Measurements from ENCODE around the gene CCDC106. TPM values are rescaled to one million over a fixed set of nuclear protein-coding genes. Genes with fewer than 3 reads are reported as not detected.

The CCDC106 gene
- total RNA-seq, 1 experiment from 2014 or later: 36.0 TPM

DNA sequence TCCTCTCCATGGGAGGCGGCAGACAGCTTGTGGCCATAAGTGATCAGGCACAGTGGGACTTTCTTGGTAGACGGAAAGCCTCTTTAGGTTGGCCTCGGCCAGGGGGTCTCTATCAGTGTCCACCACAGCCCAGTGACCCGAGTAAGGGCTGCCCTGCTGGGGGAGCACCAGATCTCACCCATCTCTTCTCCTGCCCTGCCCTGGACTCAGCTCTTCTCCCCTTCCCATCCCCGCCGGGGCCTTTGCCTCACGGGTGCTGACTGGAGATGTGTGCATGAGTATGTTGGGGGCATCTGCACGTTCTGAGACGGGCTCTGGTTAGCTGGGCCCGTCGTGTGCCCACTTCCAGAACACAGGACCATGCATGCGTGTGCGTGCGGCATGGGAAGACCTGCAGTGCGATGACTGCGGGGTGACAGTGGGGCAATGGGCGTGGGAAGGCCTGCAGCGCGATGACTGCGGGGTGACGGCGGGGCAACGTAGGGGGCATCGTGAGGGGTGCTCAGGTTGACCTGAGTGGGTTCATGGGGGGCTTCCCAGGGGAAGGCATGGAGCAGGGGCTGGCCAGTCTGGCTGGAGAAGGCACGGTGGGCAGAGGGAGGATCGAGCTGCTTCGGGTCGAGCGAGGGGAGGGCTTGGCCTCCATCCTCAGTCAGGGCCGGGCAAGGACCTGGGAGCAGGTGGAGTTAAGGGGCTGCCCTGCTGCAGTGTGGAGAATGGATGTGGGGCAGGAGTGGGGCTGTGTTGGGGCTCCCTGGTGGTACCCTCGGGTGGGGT lies 42.9 kb downstream of the CCDC106 start:
- Histone ChIP-seq H3K36me3 (ENCODE audit: low read depth, low read length) (peaks cover 47% of the 10 kb centered on the region), H3K4me1 (ENCODE audit: insufficient read depth, low read length) (no peaks in the 10 kb centered on the region), H4K20me1 (ENCODE audit: low read length) (peaks cover 9% of the 10 kb centered on the region; the same call in 1 of the 2 replicates), H3K9me3 (ENCODE audit: low read length) (no peaks in the 10 kb centered on the region), H3K9ac (ENCODE audit: low read length) (no peak overlapping the region), H3K4me2 (ENCODE audit: low read length) (no peak overlapping the region), H3K4me3 (ENCODE audit: low read length) (no peak overlapping the region), H3K9me2 (replicated peaks; ENCODE audit: low read length) (no peaks in the 10 kb centered on the region), H3K79me2 (ENCODE audit: low read length) (peaks cover 12% of the 10 kb centered on the region; the same call in 1 of the 2 replicates), H2AFZ (ENCODE audit: low read length) (no peak overlapping the region), H3K27me3 (ENCODE audit: low read length) (no peaks in the 10 kb centered on the region), H3K27ac (ENCODE audit: low read length) (no peak overlapping the region), H3F3A (ENCODE audit: low read length, unreplicated experiment) (no peaks in the 10 kb centered on the region)
- TF ChIP-seq EZH2phosphoT487 (IDR thresholded peaks at IDR 0.05; ENCODE audit: borderline replicate concordance, low read length) (no peak), EZH2 (IDR thresholded peaks at IDR 0.05; ENCODE audit: low read length, unreplicated experiment) (no peak)
- TF ChIP-seq, protein P1, sequence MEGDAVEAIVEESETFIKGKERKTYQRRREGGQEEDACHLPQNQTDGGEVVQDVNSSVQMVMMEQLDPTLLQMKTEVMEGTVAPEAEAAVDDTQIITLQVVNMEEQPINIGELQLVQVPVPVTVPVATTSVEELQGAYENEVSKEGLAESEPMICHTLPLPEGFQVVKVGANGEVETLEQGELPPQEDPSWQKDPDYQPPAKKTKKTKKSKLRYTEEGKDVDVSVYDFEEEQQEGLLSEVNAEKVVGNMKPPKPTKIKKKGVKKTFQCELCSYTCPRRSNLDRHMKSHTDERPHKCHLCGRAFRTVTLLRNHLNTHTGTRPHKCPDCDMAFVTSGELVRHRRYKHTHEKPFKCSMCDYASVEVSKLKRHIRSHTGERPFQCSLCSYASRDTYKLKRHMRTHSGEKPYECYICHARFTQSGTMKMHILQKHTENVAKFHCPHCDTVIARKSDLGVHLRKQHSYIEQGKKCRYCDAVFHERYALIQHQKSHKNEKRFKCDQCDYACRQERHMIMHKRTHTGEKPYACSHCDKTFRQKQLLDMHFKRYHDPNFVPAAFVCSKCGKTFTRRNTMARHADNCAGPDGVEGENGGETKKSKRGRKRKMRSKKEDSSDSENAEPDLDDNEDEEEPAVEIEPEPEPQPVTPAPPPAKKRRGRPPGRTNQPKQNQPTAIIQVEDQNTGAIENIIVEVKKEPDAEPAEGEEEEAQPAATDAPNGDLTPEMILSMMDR (conservative IDR thresholded peaks at IDR 0.05; ENCODE audit: low read depth, low read length): no peak
- ATAC-seq: no peak
- intact Hi-C loops (cut with micrococcal nuclease): no loop called here
- POLR2A ChIA-PET (ENCODE audit: unreplicated experiment): no interaction called here
- BruUV-seq (replicated peaks): no TSS peak
- DNase-seq: no peak
- CTCF ChIA-PET: no interaction called here

DNA sequence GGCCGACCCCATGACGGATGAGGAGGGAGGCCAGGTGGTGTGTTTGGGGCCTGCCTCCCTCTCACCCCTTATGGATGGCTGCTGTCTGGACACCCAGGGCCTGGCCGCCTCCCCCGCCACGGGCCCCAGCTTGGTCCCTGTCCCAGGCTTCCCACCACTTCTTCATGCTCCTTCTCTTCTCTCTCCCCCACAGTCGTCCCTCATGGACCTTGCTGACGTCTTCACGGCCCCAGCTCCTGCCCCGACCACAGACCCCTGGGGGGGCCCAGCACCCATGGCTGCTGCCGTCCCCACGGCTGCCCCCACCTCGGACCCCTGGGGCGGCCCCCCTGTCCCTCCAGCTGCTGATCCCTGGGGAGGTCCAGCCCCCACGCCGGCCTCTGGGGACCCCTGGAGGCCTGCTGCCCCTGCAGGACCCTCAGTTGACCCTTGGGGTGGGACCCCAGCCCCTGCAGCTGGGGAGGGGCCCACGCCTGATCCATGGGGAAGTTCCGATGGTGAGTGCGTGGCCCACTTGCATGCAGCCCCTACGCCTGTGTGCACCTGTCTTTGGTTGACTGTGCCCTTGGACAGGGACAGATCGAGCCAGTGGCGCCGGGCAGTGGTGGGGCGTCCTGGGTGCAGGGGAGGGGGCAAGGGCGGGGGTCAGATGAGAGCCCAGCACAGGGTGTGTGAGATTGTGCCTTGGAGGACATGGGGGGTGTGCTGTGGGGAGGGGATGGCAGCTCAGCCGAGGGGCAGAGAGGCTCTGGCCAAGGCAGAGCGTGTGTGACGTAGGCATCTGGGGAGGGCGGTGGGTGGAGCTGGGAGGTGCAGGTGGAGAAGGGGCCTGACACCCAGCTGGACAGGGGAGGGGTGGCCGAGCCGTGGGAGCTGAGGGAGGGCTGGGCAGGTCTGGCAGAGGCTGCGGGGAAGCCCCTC lies 43.8 kb downstream of the CCDC106 start:
- peaks cover 43% of the 10 kb centered on the region for H3K36me3 ChIP-seq (ENCODE audit: low read depth, low read length)
- H3K27me3 ChIP-seq (ENCODE audit: low read length): no peaks in the 10 kb centered on the region
- H3K79me2 ChIP-seq (ENCODE audit: low read length): peaks cover 6% of the 10 kb centered on the region; the same call in 1 of the 2 replicates
- BruUV-seq (replicated peaks): no TSS peak
- H2AFZ ChIP-seq (ENCODE audit: low read length): no peak overlapping the region
- CTCF ChIA-PET: no interaction called here
- no peak overlapping the region for H3K4me3 ChIP-seq (ENCODE audit: low read length)
- no peaks in the 10 kb centered on the region for H3K4me1 ChIP-seq (ENCODE audit: insufficient read depth, low read length)
- no peak for ATAC-seq
- no peak overlapping the region for H3K9ac ChIP-seq (ENCODE audit: low read length)
- H3K27ac ChIP-seq (ENCODE audit: low read length): no peak overlapping the region
- no peak overlapping the region for H3K4me2 ChIP-seq (ENCODE audit: low read length)
- POLR2A ChIA-PET (ENCODE audit: unreplicated experiment): no interaction called here
- peaks cover 9% of the 10 kb centered on the region; the same call in 1 of the 2 replicates for H4K20me1 ChIP-seq (ENCODE audit: low read length)
- intact Hi-C loops (cut with micrococcal nuclease): no loop called here
- H3K9me2 ChIP-seq (replicated peaks; ENCODE audit: low read length): no peaks in the 10 kb centered on the region
- H3F3A ChIP-seq (ENCODE audit: low read length, unreplicated experiment): no peaks in the 10 kb centered on the region
- H3K9me3 ChIP-seq (ENCODE audit: low read length): no peaks in the 10 kb centered on the region
- TF ChIP-seq EZH2phosphoT487 (IDR thresholded peaks at IDR 0.05; ENCODE audit: borderline replicate concordance, low read length): no peak
- TF ChIP-seq, protein P1 (conservative IDR thresholded peaks at IDR 0.05; ENCODE audit: low read depth, low read length): no peak
- TF ChIP-seq EZH2 (IDR thresholded peaks at IDR 0.05; ENCODE audit: low read length, unreplicated experiment): no peak
- DNase-seq: no peak
